ENCODE results near the gene OPTC.

OPTC gene

DNA sequence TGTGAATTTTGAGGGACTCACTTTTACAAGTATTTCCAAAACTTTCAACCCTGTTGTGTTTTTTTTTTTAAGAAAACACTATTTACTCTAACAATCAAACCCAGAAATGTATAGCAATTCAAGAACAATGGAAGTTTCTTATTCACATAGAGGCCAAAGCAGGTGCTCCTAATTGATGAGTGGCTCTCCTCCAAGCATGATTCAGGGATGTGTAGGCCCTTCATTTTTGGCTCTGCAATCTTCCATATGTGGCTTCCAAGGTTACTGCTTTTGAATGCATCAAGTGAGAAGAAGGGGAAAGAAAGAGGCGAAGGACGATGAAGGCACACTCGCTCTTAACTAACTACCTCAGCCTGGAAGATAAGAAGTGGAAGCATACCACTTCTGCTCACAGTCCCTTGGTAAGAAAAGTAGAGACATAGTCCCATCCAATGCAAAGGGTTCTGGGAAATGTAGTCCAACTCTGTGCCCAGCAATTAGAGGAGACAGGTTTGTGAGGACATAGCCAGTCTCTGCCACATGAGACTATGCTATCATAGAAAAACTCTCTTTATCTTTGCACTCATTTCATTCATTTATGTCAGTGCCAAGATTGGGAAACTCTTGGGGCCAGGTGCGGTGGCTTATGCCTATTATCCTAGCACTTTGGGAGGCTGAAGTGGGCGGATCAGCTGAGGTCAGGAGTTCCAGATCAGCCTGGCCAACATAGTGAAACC is 46.0 kb downstream of the OPTC start:
- no peak for DNase-seq

DNA sequence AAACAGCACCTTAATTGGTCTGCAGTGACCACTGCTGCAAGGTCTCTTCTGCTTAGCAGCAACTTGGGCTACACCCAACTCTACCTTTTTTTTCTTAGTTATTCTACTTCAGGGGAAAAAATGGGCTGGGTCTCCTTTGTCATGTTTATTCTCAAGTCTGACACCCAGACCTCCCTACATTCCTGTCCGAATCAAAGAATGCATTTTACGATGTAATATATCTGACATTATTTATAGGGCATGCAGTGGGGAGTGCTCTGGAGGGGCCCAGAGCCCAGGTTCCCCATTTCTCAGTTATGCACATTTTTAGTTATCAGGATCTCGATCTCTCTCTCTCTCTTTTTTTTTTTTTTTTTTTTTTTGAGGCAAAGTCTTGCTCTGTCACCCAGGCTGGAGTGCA is 50.5 kb downstream of the OPTC start:
- DNase-seq = no peak

DNA sequence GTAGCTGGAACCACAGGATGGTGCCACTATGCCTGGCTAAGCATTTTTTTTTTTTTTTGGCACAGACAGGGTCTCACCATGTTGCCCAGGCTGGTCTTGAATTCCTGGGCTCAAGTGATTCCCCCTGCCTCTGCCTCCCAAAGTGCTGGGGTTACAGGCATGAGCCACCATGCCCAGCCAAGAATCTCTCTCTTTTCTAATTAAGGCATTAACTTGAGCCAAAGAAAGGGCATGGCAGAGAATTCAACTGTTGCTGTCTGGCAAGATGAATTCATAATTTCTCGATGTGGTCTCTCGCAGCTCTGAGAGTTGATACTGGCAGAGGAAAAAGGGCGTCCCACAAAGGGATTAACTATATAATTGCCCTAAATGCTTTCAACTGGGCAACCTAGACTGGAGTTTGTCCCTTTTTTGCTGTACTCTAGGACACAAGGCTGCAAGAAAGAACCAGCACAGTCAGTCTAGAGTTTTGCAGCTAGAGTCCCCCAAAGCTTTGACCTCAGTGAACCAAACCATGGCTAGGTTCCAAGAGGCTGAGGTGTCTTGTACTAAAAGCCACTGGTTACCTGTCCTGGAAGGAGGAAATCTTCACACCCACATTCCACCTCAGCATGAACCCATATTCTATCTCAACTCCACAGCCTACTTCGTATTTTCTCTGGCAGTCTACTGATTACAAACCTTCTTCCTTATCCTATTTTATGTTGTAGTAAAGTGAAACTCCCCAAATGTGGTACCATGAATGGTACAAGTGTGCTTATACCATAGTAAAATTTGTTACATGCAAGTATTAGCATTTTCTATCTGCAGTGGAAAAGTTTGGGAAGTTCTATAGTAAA is 51.2 kb downstream of the OPTC start:
- no peak for DNase-seq

GRCh38 chr1:203546274-203546673 is 52.3 kb downstream of the OPTC start:
- no peak for DNase-seq

DNA sequence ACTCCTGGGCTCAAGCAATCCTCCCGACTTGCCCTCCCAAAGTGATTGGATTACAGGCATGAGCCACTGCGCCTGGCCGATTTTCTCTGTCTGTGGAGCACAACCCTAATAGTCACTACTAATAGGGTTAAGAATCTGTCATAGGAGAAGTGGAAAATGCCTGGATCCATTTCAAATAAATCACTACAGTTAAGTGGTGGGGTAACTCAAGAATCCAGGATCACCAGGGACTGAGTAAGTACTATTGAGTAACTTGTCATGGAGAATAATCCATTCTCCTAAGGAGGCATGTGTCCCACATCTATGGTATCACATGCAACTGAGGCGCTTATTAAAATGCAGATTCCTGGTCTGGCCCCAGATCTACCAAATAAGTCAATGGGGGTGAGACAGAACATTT is 53.2 kb downstream of the OPTC start:
- no peak for DNase-seq

GRCh38 chr1:203547771-203548421 is 53.9 kb downstream of the OPTC start:
- DNase-seq = no peak

DNA sequence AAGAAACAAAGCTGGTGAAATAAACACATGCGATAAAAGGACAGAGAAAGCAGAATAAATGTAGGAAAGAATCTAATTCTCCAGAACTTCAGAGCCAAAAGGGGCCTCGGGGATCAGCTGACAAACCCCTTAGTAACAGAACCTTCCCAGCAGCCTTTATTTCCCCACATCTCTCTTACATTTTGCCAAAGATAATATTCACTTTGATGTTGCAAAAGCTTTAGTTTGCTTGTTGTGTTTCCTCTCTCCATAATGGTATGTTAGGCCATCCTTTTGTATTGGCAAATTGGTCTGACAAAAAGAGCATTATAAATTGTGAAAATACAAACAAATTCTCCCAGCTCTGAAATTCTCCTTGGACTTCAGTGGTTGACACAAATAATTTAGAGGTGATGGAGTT is 54.9 kb downstream of the OPTC start:
- DNase-seq = no peak

- DNase-seq = no peak
Observed at GRCh38 chr1:203549309-203549708, 55.4 kb downstream of the OPTC start.

- DNase-seq = no peak
Observed at GRCh38 chr1:203550846-203551245, 56.9 kb downstream of the OPTC start.

DNA sequence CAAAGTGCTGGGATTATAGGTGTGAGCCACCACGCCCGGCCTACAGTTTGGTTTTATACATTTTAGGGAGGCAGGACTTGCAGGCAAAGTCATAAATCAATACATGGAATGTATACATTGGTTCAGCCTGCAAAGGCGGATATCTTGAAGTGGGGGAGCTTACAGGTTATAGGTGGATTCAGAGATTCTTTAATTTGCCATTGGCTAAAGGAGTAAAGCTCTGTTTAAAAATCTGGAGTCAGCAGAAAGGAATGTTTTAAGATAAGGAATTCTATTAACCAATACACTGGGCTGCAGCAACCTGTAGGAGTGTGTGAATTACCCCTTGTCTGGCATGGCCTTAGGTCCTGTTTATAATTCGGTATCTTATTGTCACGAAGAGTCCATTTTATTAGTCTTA is 57.6 kb downstream of the OPTC start:
- no peak for DNase-seq

- DNase-seq = no peak
Observed at GRCh38 chr1:203553496-203553895, 59.5 kb downstream of the OPTC start.

GRCh38 chr1:203554071-203554470 is 60.1 kb downstream of the OPTC start:
- no peak for DNase-seq

DNA sequence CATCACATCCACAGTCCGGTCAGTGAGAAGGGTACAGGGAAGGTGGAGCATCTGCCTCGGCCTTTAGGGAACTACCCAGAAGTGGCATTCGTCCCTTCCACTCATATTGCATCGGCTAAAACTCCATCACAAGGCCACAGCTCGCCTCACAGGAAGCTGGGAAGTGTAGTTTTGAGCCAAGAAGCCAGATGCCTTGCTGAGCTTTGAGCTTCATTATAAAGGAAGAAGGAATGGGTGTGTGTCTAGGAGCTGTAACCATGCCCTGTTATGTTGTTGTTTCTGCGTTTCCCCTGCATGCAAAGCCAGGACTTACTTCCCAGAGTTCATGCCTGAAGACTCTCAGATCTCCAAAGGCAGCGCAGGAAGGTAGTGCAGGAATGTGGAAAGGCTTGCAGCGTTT is 61.1 kb downstream of the OPTC start:
- no peak for DNase-seq

DNA sequence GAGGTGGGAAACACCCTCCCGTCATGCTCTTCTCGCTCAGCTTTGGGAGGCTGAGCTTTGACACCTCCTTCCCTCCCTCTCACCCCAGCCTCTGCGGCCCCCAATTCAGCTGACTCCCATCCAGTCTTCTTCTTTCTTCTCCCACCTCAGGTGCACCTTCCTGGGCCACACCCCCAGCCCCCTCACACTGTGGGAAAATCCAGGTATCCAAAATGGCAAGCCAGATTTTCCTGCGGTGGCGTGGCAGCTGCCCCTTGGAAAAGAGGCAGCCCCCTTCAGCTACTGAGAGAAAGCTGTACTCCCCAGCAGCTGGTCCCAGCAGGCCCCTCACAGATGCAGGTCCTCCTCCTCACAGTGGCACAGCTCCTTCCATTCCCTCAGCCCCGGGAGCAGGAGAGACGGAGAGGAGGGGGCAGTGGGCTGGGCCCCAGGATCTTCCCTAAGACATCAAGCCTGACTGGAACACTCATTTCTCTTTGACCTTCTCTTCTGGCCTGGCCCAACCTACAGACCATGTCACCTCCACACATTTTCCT is 61.6 kb downstream of the OPTC start:
- DNase-seq = no peak

DNA sequence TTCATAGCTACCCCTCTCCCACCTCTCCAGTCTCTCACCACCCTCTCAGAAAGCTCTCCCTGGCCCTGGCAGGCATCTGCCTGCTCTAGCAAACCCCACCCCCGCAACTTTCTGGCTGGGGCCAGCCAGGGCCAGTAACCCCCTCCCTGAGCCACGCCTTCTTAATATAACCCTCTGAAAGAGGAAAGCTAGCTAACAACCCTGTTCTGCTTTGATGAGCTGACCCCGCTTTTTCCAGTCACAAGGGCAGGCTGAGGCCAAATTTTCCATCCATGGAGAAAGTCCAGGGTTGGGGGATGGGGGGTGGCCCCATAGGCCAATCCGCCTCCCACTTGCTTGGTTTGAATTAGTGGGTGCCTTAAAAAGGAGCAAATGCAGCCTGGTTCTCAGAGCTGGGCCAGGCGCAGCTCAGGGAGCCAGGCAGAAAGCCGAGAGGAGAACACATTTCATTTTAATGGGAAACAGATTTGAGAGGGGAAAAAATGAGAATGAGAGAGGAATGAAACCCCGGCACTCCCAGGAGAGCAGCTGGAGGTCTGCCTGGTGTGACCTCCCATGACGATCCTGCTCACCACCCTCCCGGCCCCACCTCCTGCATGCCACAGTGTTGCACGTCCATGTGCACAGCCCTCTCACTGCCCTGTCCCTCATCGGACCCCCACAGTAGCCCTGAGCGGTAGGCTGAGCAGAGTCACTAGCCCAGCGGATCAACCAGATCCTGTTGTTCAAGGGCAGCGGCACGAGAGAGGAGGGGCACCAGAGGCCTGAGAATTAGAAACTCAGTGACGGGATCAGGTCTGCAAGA is 62.3 kb downstream of the OPTC start:
- DNase-seq = no peak

- no peak for DNase-seq
Observed at GRCh38 chr1:203557390-203557789, 63.4 kb downstream of the OPTC start.

DNA sequence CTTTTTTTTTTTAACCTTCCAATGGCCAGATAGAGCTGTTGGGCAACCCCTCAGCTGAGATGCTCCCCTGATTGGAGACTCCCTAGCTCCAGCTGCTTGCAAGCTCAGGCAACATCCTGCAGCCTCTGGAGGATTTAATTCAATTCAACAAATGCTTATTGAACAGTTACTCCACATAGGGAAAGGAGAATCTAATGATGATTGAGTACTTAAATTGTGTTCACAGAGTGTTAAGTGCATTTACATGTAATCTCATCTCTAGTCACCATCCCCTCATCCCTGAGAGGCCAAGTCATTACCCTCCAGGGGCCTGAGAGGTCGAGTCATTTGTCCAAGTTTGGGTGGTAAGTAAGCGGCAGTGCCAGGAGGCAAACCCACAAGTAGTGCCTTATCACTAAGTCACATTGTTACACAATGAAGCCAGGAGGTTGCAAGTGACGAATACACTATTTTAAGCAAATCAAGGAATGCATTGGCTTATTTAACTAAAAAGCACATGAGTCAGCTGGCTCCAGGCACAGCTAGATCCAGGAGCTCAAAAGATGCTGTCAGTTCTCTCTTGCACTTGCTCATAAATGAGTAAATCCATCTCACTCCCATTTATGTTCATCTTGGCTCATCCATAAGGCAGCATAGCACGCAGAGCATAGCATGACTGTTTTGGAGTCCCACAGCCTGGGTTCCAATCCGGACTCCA is 64.3 kb downstream of the OPTC start:
- no peak for DNase-seq
